H1 (cell line): ENCODE data around the gene CCNI. TPM values are rescaled to one million over a fixed set of nuclear protein-coding genes. Genes with fewer than 3 reads are reported as not detected.

Source experiments
- ATF2 ChIP-seq: IDR thresholded peaks from 2 replicates; pipeline ENCODE4 v1.6.1; 2012; ENCODE audit warnings: low read length, inconsistent platforms
- BRCA1 ChIP-seq: IDR thresholded peaks from 2 replicates; pipeline ENCODE4 v1.6.1; 2012; ENCODE audit warnings: low read depth, low read length, improper control_type of control experiment
- CBX5 ChIP-seq: fragments of 300-800, 300-1000 bp; sonication (generic); IDR thresholded peaks from 2 replicates; pipeline ENCODE4 v1.7.1; 2016; ENCODE audit warnings: antibody characterized with exemption, low read length, low read depth
- CBX8 ChIP-seq: fragments of 300-800, 300-1000 bp; sonication (generic); IDR thresholded peaks from 2 replicates; pipeline ENCODE4 v1.7.1; 2016; ENCODE audit warnings: low read depth, low read length, borderline replicate concordance
- CEBPB ChIP-seq: IDR thresholded peaks from 2 replicates; pipeline ENCODE4 v1.6.1; 2012; ENCODE audit warnings: low read depth, low read length
- EZH2 ChIP-seq: fragments of 200-600 bp; sonication (generic); IDR thresholded peaks from 2 replicates; pipeline ENCODE4 v1.7.1; 2012; ENCODE audit warnings: low read depth, mild to moderate bottlenecking, moderate library complexity, low read length, inconsistent platforms; ENCODE audit not compliant: severe bottlenecking
- FOSL1 ChIP-seq: IDR thresholded peaks from 2 replicates; pipeline ENCODE4 v1.6.1; 2011; ENCODE audit warnings: mild to moderate bottlenecking, low read depth, low read length, moderate library complexity; ENCODE audit not compliant: insufficient read depth
- GABPA ChIP-seq: IDR thresholded peaks from 2 replicates; pipeline ENCODE4 v1.6.1; 2011; ENCODE audit warnings: mild to moderate bottlenecking, low read length, moderate library complexity, borderline replicate concordance; ENCODE audit not compliant: insufficient read depth
- JUN ChIP-seq: IDR thresholded peaks from 2 replicates; pipeline ENCODE4 v1.6.1; 2011; ENCODE audit warnings: low read depth, mild to moderate bottlenecking, improper control_type of control experiment, low read length
- MAFK ChIP-seq: IDR thresholded peaks from 2 replicates; pipeline ENCODE4 v1.6.1; 2012; ENCODE audit warnings: low read depth, mild to moderate bottlenecking, improper control_type of control experiment, low read length
- POLR2AphosphoS5 ChIP-seq: IDR thresholded peaks from 2 replicates; pipeline ENCODE4 v1.6.1; 2011; ENCODE audit warnings: low read depth, low read length
- SIRT6 ChIP-seq: IDR thresholded peaks from one replicate; pipeline ENCODE4 v1.7.1; 2012; ENCODE audit warnings: low read length, inconsistent platforms
- SIX5 ChIP-seq: IDR thresholded peaks from 2 replicates; pipeline ENCODE4 v1.6.1; 2011; ENCODE audit warnings: mild to moderate bottlenecking, low read depth, low read length
- TAF1 ChIP-seq: IDR thresholded peaks from 2 replicates; pipeline ENCODE4 v1.6.1; 2011; ENCODE audit warnings: mild to moderate bottlenecking, low read depth, low read length
- TBP ChIP-seq: IDR thresholded peaks from 2 replicates; pipeline ENCODE4 v1.6.1; 2011; ENCODE audit warnings: low read depth, low read length, improper control_type of control experiment
- polyA plus RNA-seq, 7 experiments: library from polyadenylated mRNA; depleted of rRNA in 3 of 7; stranded (reverse) in 5 of 7; unstranded in 2 of 7; fragments of >200 nt in 5 of 7; fragments of 200-250 nt in 2 of 7; gene quantifications; 1 replicate in 5 of 7; 2 replicates in 1 of 7; 4 replicates in 1 of 7; pipeline versions ENCODE4 v1.2.1 to v1.2.3, GENCODE V29; 2011 to 2013; ENCODE audit warnings: missing spikeins in 2 of 7, mixed read lengths in 2 of 7
- total RNA-seq: library from RNA; stranded (reverse); fragmentation: NEBNext Ultra II Directional; extraction: Animal tissue kit (Norgen Biotek cat#: 25700); gene quantifications from 2 replicates; pipeline ENCODE4 v1.2.1, GENCODE V29; 2021
- TF ChIP-seq, protein P1 (sequence below): IDR thresholded peaks from 2 replicates; pipeline ENCODE4 v1.6.1; 2011; ENCODE audit warnings: low read length, improper control_type of control experiment
- TF ChIP-seq, protein P2 (sequence below): IDR thresholded peaks from 2 replicates; pipeline ENCODE4 v1.6.1; 2012; ENCODE audit warnings: inconsistent platforms

Gene CCNI
- total and polyA plus RNA-seq, 2 of the 8 experiments (the other 6 are each of a cell fraction or from before 2014, with no cell fraction given), result 97.8 to 234 TPM

- no peak for TF ChIP-seq MAFK
- no peak; the same call in 1 of the 2 replicates for TF ChIP-seq BRCA1
- TF ChIP-seq CEBPB, result no peak
- peak; percentile 84 for TF ChIP-seq TBP
- TF ChIP-seq POLR2AphosphoS5, result peak; percentile 76
- TF ChIP-seq JUN, result peak; percentile 85
- TF ChIP-seq SIRT6, result no peak
- no peak for TF ChIP-seq EZH2
- no peak for TF ChIP-seq GABPA
- TF ChIP-seq, protein P1, sequence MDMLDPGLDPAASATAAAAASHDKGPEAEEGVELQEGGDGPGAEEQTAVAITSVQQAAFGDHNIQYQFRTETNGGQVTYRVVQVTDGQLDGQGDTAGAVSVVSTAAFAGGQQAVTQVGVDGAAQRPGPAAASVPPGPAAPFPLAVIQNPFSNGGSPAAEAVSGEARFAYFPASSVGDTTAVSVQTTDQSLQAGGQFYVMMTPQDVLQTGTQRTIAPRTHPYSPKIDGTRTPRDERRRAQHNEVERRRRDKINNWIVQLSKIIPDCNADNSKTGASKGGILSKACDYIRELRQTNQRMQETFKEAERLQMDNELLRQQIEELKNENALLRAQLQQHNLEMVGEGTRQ, result no peak
- peak; percentile 79 for TF ChIP-seq TAF1
- no peak for TF ChIP-seq SIX5
- peak; percentile 100 for TF ChIP-seq ATF2
- TF ChIP-seq FOSL1, result no peak
- no peak for TF ChIP-seq CBX5
- TF ChIP-seq, protein P2, sequence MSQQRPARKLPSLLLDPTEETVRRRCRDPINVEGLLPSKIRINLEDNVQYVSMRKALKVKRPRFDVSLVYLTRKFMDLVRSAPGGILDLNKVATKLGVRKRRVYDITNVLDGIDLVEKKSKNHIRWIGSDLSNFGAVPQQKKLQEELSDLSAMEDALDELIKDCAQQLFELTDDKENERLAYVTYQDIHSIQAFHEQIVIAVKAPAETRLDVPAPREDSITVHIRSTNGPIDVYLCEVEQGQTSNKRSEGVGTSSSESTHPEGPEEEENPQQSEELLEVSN, result no peak
- no peak for TF ChIP-seq CBX8
These were observed at the start of gene CCNI (continued) for GRCh38 chr4:77075869-77076799.
